Type B pancreatic cell (in vitro differentiated cells): ENCODE measurements around the gene SDCBP2. TPM values are rescaled to one million over a fixed set of nuclear protein-coding genes. Genes with fewer than 3 reads are reported as not detected.

Experiments
- DNase-seq: peaks from one replicate; pipeline ENCODE4 v3.0.0; 2021; ENCODE audit warnings: mixed read lengths; ENCODE audit not compliant: unreplicated experiment; ENCODE audit errors: extremely low spot score
- H3K27ac Mint-ChIP-seq: 2 replicates; pipeline ENCODE4 v1.8.0; 2021; ENCODE audit warnings: mild to moderate bottlenecking, mixed read lengths
- H3K27me3 Mint-ChIP-seq: 2 replicates; pipeline ENCODE4 v1.8.0; 2021; ENCODE audit warnings: mixed read lengths
- H3K36me3 Mint-ChIP-seq: 2 replicates; pipeline ENCODE4 v1.8.0; 2021; ENCODE audit warnings: mixed read lengths
- H3K4me1 Mint-ChIP-seq: one replicate; pipeline ENCODE4 v1.8.0; 2021; ENCODE audit warnings: mixed read lengths; ENCODE audit not compliant: unreplicated experiment
- H3K4me3 Mint-ChIP-seq: 2 replicates; pipeline ENCODE4 v1.8.0; 2021; ENCODE audit warnings: mild to moderate bottlenecking, mixed read lengths
- H3K9me3 Mint-ChIP-seq: 2 replicates; pipeline ENCODE4 v1.8.0; 2021; ENCODE audit warnings: mixed read lengths
- CTCF ChIP-seq: fragments of 200-600 bp; sonication (generic); conservative IDR thresholded peaks from 2 replicates; pipeline ENCODE4 v1.5.0; 2021; ENCODE audit warnings: antibody characterized with exemption, mild to moderate bottlenecking
- total RNA-seq: library from RNA; stranded (reverse); gene quantifications from 2 replicates; pipeline ENCODE4 v1.2.1, GENCODE V29; 2021; ENCODE audit warnings: low replicate concordance

Gene SDCBP2
- total RNA-seq, 1 donor from 2014 or later, result 4.9 TPM

DNA sequence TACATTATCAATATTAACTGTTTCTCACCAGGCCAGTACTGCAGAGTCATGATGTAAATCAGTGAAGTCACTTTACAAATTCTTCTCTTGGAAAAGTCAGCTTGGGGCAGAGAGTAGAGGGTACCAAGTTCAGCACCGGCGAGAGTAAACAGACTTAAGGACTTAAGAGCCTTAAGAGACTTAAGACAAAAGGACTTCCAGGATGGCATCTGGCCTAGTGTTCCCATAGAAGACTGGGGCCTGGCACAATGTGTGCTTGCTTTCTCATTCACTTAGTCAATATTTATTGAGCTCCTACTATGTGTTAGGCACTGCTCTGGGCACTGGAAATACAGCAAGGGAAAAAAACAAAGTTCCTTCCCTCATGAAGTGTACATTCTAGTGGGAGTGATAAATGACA, 64.2 kb downstream of the SDCBP2 start:
- Mint-ChIP-seq H3K36me3 (no peaks in the 10 kb centered on the region), H3K27ac (peak overlapping the region; percentile 8), H3K4me3 (peak overlapping the region; percentile 89), H3K27me3 (peaks cover 18% of the 10 kb centered on the region), H3K4me1 (no peaks in the 10 kb centered on the region), H3K9me3 (no peaks in the 10 kb centered on the region)
- TF ChIP-seq CTCF, result no peak
- DNase-seq, result no peak

DNA sequence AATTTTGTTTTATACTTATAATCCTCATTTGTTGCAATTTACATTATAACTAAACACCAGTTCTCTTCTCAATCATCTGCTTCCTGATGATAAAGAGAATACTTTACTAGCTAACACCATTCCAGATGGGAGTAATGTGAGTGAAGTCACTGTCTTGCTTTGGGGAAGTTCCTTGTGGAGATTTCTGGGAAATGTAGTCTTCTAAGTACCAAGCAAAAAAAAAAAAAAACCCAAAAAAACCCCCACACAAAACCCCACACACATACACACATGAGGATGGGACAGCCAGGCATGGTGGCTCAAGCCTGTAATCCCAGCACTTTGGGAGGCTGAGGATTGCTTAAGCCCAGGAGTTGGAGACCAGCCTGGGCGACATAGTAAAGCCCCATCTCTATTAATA, 65.1 kb downstream of the SDCBP2 start:
- no peaks in the 10 kb centered on the region for H3K36me3 Mint-ChIP-seq
- no peaks in the 10 kb centered on the region for H3K4me1 Mint-ChIP-seq
- peaks cover 18% of the 10 kb centered on the region for H3K27me3 Mint-ChIP-seq
- no peak overlapping the region for H3K4me3 Mint-ChIP-seq
- TF ChIP-seq CTCF, result no peak
- no peak for DNase-seq
- no peaks in the 10 kb centered on the region for H3K9me3 Mint-ChIP-seq
- H3K27ac Mint-ChIP-seq, result no peak overlapping the region

Other genes with a start within 250 kb of the SDCBP2 start
- gene PSMF1, start 210.5 kb downstream of the SDCBP2 start, total RNA-seq, result 142 and 150 TPM in 2 replicates
- gene TMEM74B, start 144.2 kb downstream of the SDCBP2 start, total RNA-seq, result 10.7 and 12.0 TPM in 2 replicates
- 0.24 and 0.33 TPM in 2 replicates for gene C20orf202, start 125.7 kb downstream of the SDCBP2 start, total RNA-seq
- gene RAD21L1, start 103.1 kb downstream of the SDCBP2 start, total RNA-seq, result not detected in 2 replicates
- gene SNPH, start 62.8 kb downstream of the SDCBP2 start, total RNA-seq, result 2.7 and 3.6 TPM in 2 replicates
- gene FKBP1A, start 63.9 kb upstream of the SDCBP2 start, total RNA-seq, result 149 and 177 TPM in 2 replicates
- gene NSFL1C, start 137.7 kb upstream of the SDCBP2 start, total RNA-seq, result 79.2 and 81.0 TPM in 2 replicates
- not detected in 2 replicates for gene SIRPB2, start 162.3 kb upstream of the SDCBP2 start, total RNA-seq
- gene SIRPD, start 228.6 kb upstream of the SDCBP2 start, total RNA-seq, result not detected in 2 replicates